GM18909 (cell line): ENCODE measurements around the gene KLHL17.
A peak's percentile ranks its signal among the peaks of the same experiment; 100 is the strongest.

Source experiments
- ATAC-seq: cut with Tn5 transposase; IDR thresholded peaks from one replicate; pipeline ENCODE4 v1.9.1; 2021; ENCODE audit warnings: mild to moderate bottlenecking; ENCODE audit not compliant: unreplicated experiment, poor library complexity

Gene KLHL17

DNA sequence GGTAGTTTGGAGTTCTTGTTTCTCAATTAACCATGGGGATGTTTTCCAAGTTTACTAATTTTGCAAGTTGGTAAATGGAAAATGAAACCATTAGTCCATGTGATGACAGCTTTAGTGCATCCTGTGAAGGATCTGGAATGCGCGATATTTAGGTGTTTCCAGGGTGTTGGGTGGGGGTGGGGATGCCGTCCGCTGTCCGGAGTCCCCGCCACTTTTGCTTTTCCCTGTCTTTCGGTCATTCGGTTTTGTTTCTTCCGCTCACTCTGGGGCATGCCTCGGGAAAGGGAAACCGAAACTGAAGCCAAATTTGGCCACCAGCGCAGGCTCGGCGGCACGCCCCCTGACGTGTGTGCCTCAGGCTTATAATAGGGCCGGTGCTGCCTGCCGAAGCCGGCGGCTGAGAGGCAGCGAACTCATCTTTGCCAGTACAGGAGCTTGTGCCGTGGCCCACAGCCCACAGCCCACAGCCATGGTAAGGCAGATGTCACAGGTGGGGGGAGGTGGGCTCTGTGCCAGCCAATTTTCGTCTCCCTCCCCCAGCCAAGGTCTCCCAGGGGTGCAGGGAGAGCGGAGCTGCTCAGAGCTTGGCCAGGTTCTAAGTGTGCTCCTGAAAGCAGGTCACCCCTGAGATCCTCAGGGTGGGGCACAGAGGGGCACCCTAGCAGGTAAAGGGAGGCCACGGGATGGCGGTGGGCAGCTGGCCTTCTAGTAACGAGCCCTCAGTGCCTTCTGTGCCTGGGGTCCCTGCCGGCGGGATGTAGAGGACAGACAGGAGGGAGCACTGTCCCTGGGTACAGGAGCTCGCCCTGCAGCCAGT lies 52.9 kb downstream of the KLHL17 start, which contains the start of gene ISG15:
TSS of gene ISG15 (plus strand) at position 393 of the 817 bp plus-strand sequence. CDS start at position 470, 77 bp downstream.
- peak; percentile 74 for ATAC-seq

- ATAC-seq, result no peak
Measured at GRCh38 chr1:1013922-1014648, 53.7 kb downstream of the KLHL17 start.

- no peak for ATAC-seq
Measured at GRCh38 chr1:1014799-1015681, 54.7 kb downstream of the KLHL17 start.
